HCT116 (cell line): ENCODE data around the gene QRFPR. TPM values are rescaled to one million over a fixed set of nuclear protein-coding genes. Genes with fewer than 3 reads are reported as not detected.

Source experiments
- ATAC-seq: fragments of 200-7000 bp; cut with Tn5 transposase; 2 replicates; pipeline ENCODE4 v1.9.1; 2020; ENCODE audit warnings: mild to moderate bottlenecking, moderate library complexity
- BruUV-seq: library from RNA; stranded (reverse); fragments of 400-500 nt; replicated peaks from 2 replicates; lab custom pipeline; 2021; lab: Mats Ljungman, UMichigan
- CTCF ChIA-PET: fragments of 300-600 bp; sonication (Branson Sonifier 250); formaldehyde crosslinking; loops from one replicate; lab custom pipeline; 2021; ENCODE audit warnings: antibody characterized with exemption; lab: Charles Lee
- POLR2A ChIA-PET: fragments of 300-600, 350-600 bp; sonication (Branson Sonifier 250); formaldehyde crosslinking; loops from one replicate; lab custom pipeline; 2021; ENCODE audit warnings: antibody characterized with exemption; lab: Charles Lee
- RAD21 ChIA-PET, 2 experiments: fragments of 300-600 bp; sonication (Branson Sonifier 250); formaldehyde crosslinking; loops; one replicate each; lab custom pipeline; 2023; ENCODE audit warnings: low total read pairs in 2 of 2; ENCODE audit not compliant: uncharacterized antibody in 2 of 2, unreplicated experiment in 2 of 2, low non-redundant PET in 1 of 2; lab: Charles Lee
- DNase-seq: peaks from one replicate; pipeline ENCODE4 v3.0.0-alpha.2; 2010; ENCODE audit warnings: low read depth, low spot score
- H2AFZ ChIP-seq: fragments of 200-600 bp; shearing (Covaris generic), sonication (generic); 2 replicates; pipeline ENCODE4 v1.6.1; 2017; ENCODE audit warnings: low read depth, mixed run types, mixed read lengths, antibody characterized with exemption, low read length; ENCODE audit not compliant: poor library complexity, severe bottlenecking
- H3K27ac ChIP-seq: 2 replicates; pipeline ENCODE4 v1.5.1; 2012; ENCODE audit warnings: low read depth, low read length
- H3K27me3 ChIP-seq: fragments of 200-600 bp; sonication (generic); 2 replicates; pipeline ENCODE4 v1.6.1; 2016; ENCODE audit warnings: mixed run types, low read length, mixed read lengths; ENCODE audit not compliant: insufficient read depth
- H3K36me3 ChIP-seq, 2 experiments: fragments of 200-500 bp in 1 of 2; fragments of 200-600 bp in 1 of 2; sonication (Bioruptor generic) in 1 of 2; sonication (generic) in 1 of 2; 2 replicates each; pipeline versions ENCODE4 v1.5.1 to v1.6.1; 2014 to 2016; ENCODE audit warnings: low read length in 2 of 2, inconsistent platforms in 1 of 2, mixed read lengths in 1 of 2, mixed run types in 1 of 2; ENCODE audit not compliant: insufficient read depth in 2 of 2, control insufficient read depth in 1 of 2
- H3K4me1 ChIP-seq, 2 experiments: fragments of 200-600 bp in 1 of 2; sonication (generic) in 1 of 2; 2 replicates each; pipeline versions ENCODE4 v1.5.1 to v1.6.1; 2012 to 2017; ENCODE audit warnings: low read length in 2 of 2, inconsistent platforms in 1 of 2, mild to moderate bottlenecking in 1 of 2, mixed read lengths in 1 of 2, mixed run types in 1 of 2, moderate library complexity in 1 of 2; ENCODE audit not compliant: insufficient read depth in 2 of 2, control insufficient read depth in 1 of 2
- H3K4me2 ChIP-seq: fragments of 200-600 bp; sonication (generic); 2 replicates; pipeline ENCODE4 v1.6.1; 2017; ENCODE audit warnings: mixed run types, low read length, mixed read lengths
- H3K4me3 ChIP-seq, 2 experiments: fragments of 200-600 bp in 1 of 2; sonication (generic) in 1 of 2; replicated peaks in 1 of 2; 2 replicates each; pipeline ENCODE4 v1.5.1; 2011 to 2016; ENCODE audit warnings: low read length in 2 of 2, control low read depth in 1 of 2, low read depth in 1 of 2, mild to moderate bottlenecking in 1 of 2, mixed read lengths in 1 of 2, mixed run types in 1 of 2
- H3K79me2 ChIP-seq: fragments of 200-600 bp; sonication (generic); 2 replicates; pipeline ENCODE4 v1.6.1; 2017; ENCODE audit warnings: mild to moderate bottlenecking, mixed run types, low read length, moderate library complexity, mixed read lengths; ENCODE audit not compliant: insufficient read depth
- H3K9ac ChIP-seq: fragments of 200-600 bp; sonication (generic); 2 replicates; pipeline ENCODE4 v1.6.1; 2016; ENCODE audit warnings: low read length, mixed read lengths
- H3K9me2 ChIP-seq: fragments of 200-600 bp; sonication (generic), shearing (Covaris generic); 2 replicates; pipeline ENCODE4 v1.6.1; 2017; ENCODE audit warnings: mixed run types, mild to moderate bottlenecking, moderate library complexity; ENCODE audit not compliant: insufficient read depth
- H3K9me3 ChIP-seq, 2 experiments: fragments of 200-500 bp in 1 of 2; fragments of 200-600 bp in 1 of 2; sonication (Bioruptor generic) in 1 of 2; sonication (generic) in 1 of 2; 2 replicates each; pipeline ENCODE4 v1.6.1; 2014 to 2017; ENCODE audit warnings: low read length in 2 of 2, mixed read lengths in 2 of 2, inconsistent platforms in 1 of 2, low read depth in 1 of 2, mild to moderate bottlenecking in 1 of 2, mixed run types in 1 of 2, moderate library complexity in 1 of 2; ENCODE audit not compliant: control insufficient read depth in 1 of 2, insufficient read depth in 1 of 2
- H4K20me1 ChIP-seq: fragments of 200-600 bp; sonication (generic), shearing (Covaris generic); 2 replicates; pipeline ENCODE4 v1.6.1; 2017; ENCODE audit warnings: mixed run types, mild to moderate bottlenecking, moderate library complexity; ENCODE audit not compliant: insufficient read depth
- CBX3 ChIP-seq: IDR thresholded peaks from 2 replicates; pipeline ENCODE4 v1.6.1; 2012; ENCODE audit warnings: low read depth
- EGR1 ChIP-seq: IDR thresholded peaks from 2 replicates; pipeline ENCODE4 v1.6.1; 2012; ENCODE audit warnings: low read depth
- ELF1 ChIP-seq: IDR thresholded peaks from 2 replicates; pipeline ENCODE4 v1.6.1; 2012; ENCODE audit warnings: low read depth, borderline replicate concordance
- EZH2phosphoT487 ChIP-seq: fragments of 200-600 bp; IDR thresholded peaks from 2 replicates; pipeline ENCODE4 v1.6.1; 2018; ENCODE audit warnings: antibody characterized with exemption, borderline replicate concordance
- JUND ChIP-seq: IDR thresholded peaks from 2 replicates; pipeline ENCODE4 v1.6.1; 2012
- RAD21 ChIP-seq: IDR thresholded peaks from 2 replicates; pipeline ENCODE4 v1.6.1; 2012; ENCODE audit warnings: low read depth, mild to moderate bottlenecking
- REST ChIP-seq: IDR thresholded peaks from 2 replicates; pipeline ENCODE4 v1.6.1; 2012; ENCODE audit warnings: low read depth
- SP1 ChIP-seq: IDR thresholded peaks from 2 replicates; pipeline ENCODE4 v1.6.1; 2012; ENCODE audit warnings: low read depth
- TCF7L2 ChIP-seq: IDR thresholded peaks from 2 replicates; pipeline ENCODE4 v1.7.0; 2011; ENCODE audit warnings: borderline replicate concordance, inconsistent platforms; ENCODE audit not compliant: insufficient read depth, insufficient read length; ENCODE audit errors: extremely low read depth
- YY1 ChIP-seq: IDR thresholded peaks from 2 replicates; pipeline ENCODE4 v1.6.1; 2011; ENCODE audit warnings: low read length, low read depth, moderate library complexity, mild to moderate bottlenecking; ENCODE audit not compliant: insufficient replicate concordance; ENCODE audit errors: extremely low read depth
- ZNF274 ChIP-seq: fragments of 200-500 bp; sonication (Bioruptor generic); IDR thresholded peaks from 2 replicates; pipeline ENCODE4 v1.6.1; 2014; ENCODE audit warnings: mild to moderate bottlenecking, low read depth, low read length, inconsistent platforms
- intact Hi-C: fragments of 100-400 bp; cut with micrococcal nuclease; formaldehyde crosslinking; loops from 2 replicates; pipeline ENCODE4 v1.10.0; 2022
- total RNA-seq: library from RNA; stranded (reverse); gene quantifications from one replicate; pipeline ENCODE4 v1.2.1, GENCODE V29; 2021; ENCODE audit not compliant: unreplicated experiment
- TF ChIP-seq, protein P1 (sequence below): IDR thresholded peaks from 2 replicates; pipeline ENCODE4 v1.6.1; 2012

QRFPR gene
- total RNA-seq, 1 experiment from 2014 or later, result not detected

DNA sequence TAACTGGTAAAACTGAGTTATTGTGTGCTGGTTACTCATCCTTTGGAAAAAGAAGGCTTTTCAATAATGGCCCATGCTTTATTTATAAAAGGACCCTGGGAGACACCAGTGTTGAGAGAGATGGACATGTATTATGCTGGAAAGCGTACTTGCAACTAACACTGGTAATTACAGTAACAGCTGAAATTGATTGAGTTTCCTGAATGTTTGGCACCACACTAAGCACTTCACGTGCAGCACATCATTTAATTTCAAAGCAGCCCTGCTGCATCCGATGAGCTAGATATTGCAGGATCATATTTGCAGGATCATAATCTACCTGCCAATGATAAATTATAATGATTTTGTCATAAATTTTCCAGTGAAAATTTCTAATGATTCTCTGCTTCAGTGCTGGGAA is 81.5 kb downstream of the QRFPR start:
- Histone ChIP-seq H3K36me3 (no peaks in the 10 kb centered on the region), H2AFZ (no peak overlapping the region), H3K4me3 (no peak overlapping the region), H3K4me1 (no peaks in the 10 kb centered on the region), H3K27ac (no peak overlapping the region), H4K20me1 (no peaks in the 10 kb centered on the region), H3K27me3 (no peaks in the 10 kb centered on the region), H3K9ac (no peak overlapping the region), H3K9me3 (no peaks in the 10 kb centered on the region), H3K9me2 (no peaks in the 10 kb centered on the region), H3K4me2 (no peak overlapping the region), H3K79me2 (no peaks in the 10 kb centered on the region)
- no TSS peak for BruUV-seq
- DNase-seq (no peak), ATAC-seq (no peak)
- RAD21 ChIA-PET, result no interaction called here
- POLR2A ChIA-PET, result no interaction called here
- CTCF ChIA-PET, result interaction anchor here (1.5 kb wide), 2 partner anchors 8 to 107 kb away, joined by 3 to 6 read pairs; no protein-coding TSS in a partner anchor
- no peak for TF ChIP-seq TCF7L2
- TF ChIP-seq ZNF274, result no peak
- TF ChIP-seq RAD21, result no peak
- intact Hi-C loops, result no loop called here

DNA sequence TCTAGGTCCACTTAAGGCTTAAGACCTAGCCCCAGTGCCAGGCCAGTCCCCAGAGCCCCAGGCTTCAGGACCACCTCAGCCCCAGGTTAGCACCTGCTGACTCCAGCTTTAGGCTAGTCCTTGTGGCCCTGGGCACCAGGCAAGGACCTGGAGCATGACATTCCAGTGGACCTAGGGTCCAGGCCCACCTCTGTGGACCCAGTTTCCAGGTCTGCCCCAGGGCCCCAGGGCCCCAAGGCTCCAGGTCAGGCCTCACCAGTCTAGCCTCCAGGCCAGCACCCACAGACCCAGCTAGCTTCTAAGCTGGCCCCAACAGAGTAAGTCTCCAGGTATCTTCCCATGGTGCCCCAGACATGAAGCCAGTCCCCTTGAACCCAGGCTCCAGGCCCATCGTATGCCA is 97.5 kb downstream of the QRFPR start:
- ChIA-PET CTCF (no interaction called here), RAD21 (no interaction called here), POLR2A (no interaction called here)
- H3K79me2 ChIP-seq, result no peaks in the 10 kb centered on the region
- H3K4me3 ChIP-seq, result no peak overlapping the region
- BruUV-seq, result no TSS peak
- DNase-seq, result no peak
- H3K9me2 ChIP-seq, result no peaks in the 10 kb centered on the region
- no peak overlapping the region for H3K9ac ChIP-seq
- TF ChIP-seq EZH2phosphoT487, result no peak
- no peak for TF ChIP-seq RAD21
- TF ChIP-seq JUND, result no peak
- no peak for TF ChIP-seq CBX3
- TF ChIP-seq YY1, result no peak
- no peak for TF ChIP-seq REST
- no peak for TF ChIP-seq EGR1
- TF ChIP-seq, protein P1, sequence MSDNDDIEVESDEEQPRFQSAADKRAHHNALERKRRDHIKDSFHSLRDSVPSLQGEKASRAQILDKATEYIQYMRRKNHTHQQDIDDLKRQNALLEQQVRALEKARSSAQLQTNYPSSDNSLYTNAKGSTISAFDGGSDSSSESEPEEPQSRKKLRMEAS, result no peak
- no peak for TF ChIP-seq SP1
- no peak for TF ChIP-seq ELF1
- TF ChIP-seq, all 23 proteins: peak for 0
- no peak overlapping the region for H2AFZ ChIP-seq
- intact Hi-C loops, result no loop called here
- H3K27ac ChIP-seq, result no peak overlapping the region
- H4K20me1 ChIP-seq, result no peaks in the 10 kb centered on the region
- H3K36me3 ChIP-seq, result no peaks in the 10 kb centered on the region
- ATAC-seq, result no peak
- no peak overlapping the region for H3K4me2 ChIP-seq
- no peaks in the 10 kb centered on the region for H3K27me3 ChIP-seq
- H3K4me1 ChIP-seq, result no peaks in the 10 kb centered on the region
- no peaks in the 10 kb centered on the region for H3K9me3 ChIP-seq
